WTC11 (cell line): ENCODE data around the gene HNRNPL. TPM values are rescaled to one million over a fixed set of nuclear protein-coding genes. Genes with fewer than 3 reads are reported as not detected.
"Not testable (repeated sequence)": the region's sequence is repeated elsewhere in the genome, so short reads cannot be mapped to it uniquely, and the experiment has no call there.

ENCODE experiments used
- ATAC-seq: fragments of 200-7000 bp; cut with Tn5 transposase; 2 replicates; pipeline ENCODE4 v1.10.0; 2021; ENCODE audit warnings: mild to moderate bottlenecking, moderate library complexity
- CTCF ChIA-PET: fragments of 300-600 bp; sonication (Branson Sonifier 250); formaldehyde crosslinking; loops from one replicate; lab custom pipeline; 2021; ENCODE audit warnings: antibody characterized with exemption; lab: Charles Lee
- POLR2A ChIA-PET: fragments of 350-600 bp; sonication (Branson Sonifier 250); formaldehyde crosslinking; loops from one replicate; lab custom pipeline; 2021; ENCODE audit warnings: antibody characterized with exemption; lab: Charles Lee
- DNase-seq: peaks from one replicate; pipeline ENCODE4 v3.0.0; 2021; ENCODE audit warnings: low spot score
- H3K27ac Mint-ChIP-seq: 2 replicates; pipeline ENCODE4 v1.8.0; 2021; ENCODE audit warnings: mixed read lengths
- H3K27me3 Mint-ChIP-seq: 2 replicates; pipeline ENCODE4 v1.8.0; 2021; ENCODE audit warnings: low read depth, mild to moderate bottlenecking, moderate library complexity, mixed read lengths
- H3K36me3 Mint-ChIP-seq: 2 replicates; pipeline ENCODE4 v1.8.0; 2021; ENCODE audit warnings: mixed read lengths
- H3K4me1 Mint-ChIP-seq: 2 replicates; pipeline ENCODE4 v1.8.0; 2022; ENCODE audit warnings: mixed read lengths
- H3K4me3 Mint-ChIP-seq: 2 replicates; pipeline ENCODE4 v1.8.0; 2021; ENCODE audit warnings: mild to moderate bottlenecking, moderate library complexity, mixed read lengths
- H3K9me3 Mint-ChIP-seq: 2 replicates; pipeline ENCODE4 v1.8.0; 2021; ENCODE audit warnings: mixed read lengths
- ARID4B ChIP-seq: sonication (generic); formaldehyde crosslinking; IDR thresholded peaks from 2 replicates; pipeline ENCODE4 v1.8.0; 2023; ENCODE audit warnings: missing genetic modification reagents, mild to moderate bottlenecking, borderline replicate concordance
- CDX4 ChIP-seq: fragments of 250-450 bp; sonication (Bioruptor Pico); IDR thresholded peaks from 2 replicates; pipeline ENCODE4 v1.9.0; 2021; ENCODE audit warnings: moderate library complexity, mild to moderate bottlenecking, inconsistent platforms, borderline replicate concordance
- FOXJ3 ChIP-seq: sonication (generic); formaldehyde crosslinking; IDR thresholded peaks from 2 replicates; pipeline ENCODE4 v1.9.0; 2021; ENCODE audit warnings: missing genetic modification reagents, mild to moderate bottlenecking, borderline replicate concordance
- FOXK1 ChIP-seq: sonication (generic); formaldehyde crosslinking; IDR thresholded peaks from 2 replicates; pipeline ENCODE4 v1.8.0; 2022; ENCODE audit warnings: mild to moderate bottlenecking, moderate library complexity, missing genetic modification reagents
- GABPB1 ChIP-seq: sonication (generic); formaldehyde crosslinking; IDR thresholded peaks from 2 replicates; pipeline ENCODE4 v1.8.1; 2023; ENCODE audit warnings: mild to moderate bottlenecking, missing genetic modification reagents
- GRHL2 ChIP-seq: fragments of 250-450 bp; sonication (Bioruptor Pico); IDR thresholded peaks from 2 replicates; pipeline ENCODE4 v1.8.0; 2022; ENCODE audit warnings: mild to moderate bottlenecking, moderate library complexity; ENCODE audit not compliant: insufficient replicate concordance, severe bottlenecking
- IRF2 ChIP-seq: sonication (generic); formaldehyde crosslinking; IDR thresholded peaks from 2 replicates; pipeline ENCODE4 v1.8.0; 2022; ENCODE audit warnings: low read depth, missing genetic modification reagents, borderline replicate concordance
- MYBL2 ChIP-seq: sonication (generic); formaldehyde crosslinking; IDR thresholded peaks from 2 replicates; pipeline ENCODE4 v1.8.1; 2023; ENCODE audit warnings: mild to moderate bottlenecking, moderate library complexity, missing genetic modification reagents
- NFYB ChIP-seq: sonication (generic); formaldehyde crosslinking; conservative IDR thresholded peaks from 2 replicates; pipeline ENCODE4 v1.8.0; 2022; ENCODE audit warnings: low read depth, missing genetic modification reagents
- ZBTB21 ChIP-seq: sonication (generic); formaldehyde crosslinking; IDR thresholded peaks from 2 replicates; pipeline ENCODE4 v1.8.1; 2023; ENCODE audit warnings: mild to moderate bottlenecking, missing genetic modification reagents, borderline replicate concordance
- ZNF138 ChIP-seq: sonication (generic); formaldehyde crosslinking; conservative IDR thresholded peaks from 2 replicates; pipeline ENCODE4 v1.8.1; 2022; ENCODE audit warnings: mild to moderate bottlenecking, moderate library complexity, missing genetic modification reagents
- ZNF317 ChIP-seq: sonication (generic); formaldehyde crosslinking; IDR thresholded peaks from 2 replicates; pipeline ENCODE4 v1.8.1; 2023; ENCODE audit warnings: low read depth, mild to moderate bottlenecking, moderate library complexity, missing genetic modification reagents, borderline replicate concordance
- total RNA-seq: library from RNA; stranded (reverse); gene quantifications from 3 replicates; pipeline ENCODE4 v1.2.3, GENCODE V29; 2021

The HNRNPL gene
- total RNA-seq, 1 experiment from 2014 or later: 779 TPM

- no peak for DNase-seq
- H3K9me3 Mint-ChIP-seq: peaks cover 8% of the 10 kb centered on the region
- H3K36me3 Mint-ChIP-seq: peaks cover 39% of the 10 kb centered on the region
- no peak overlapping the region for H3K27ac Mint-ChIP-seq
- POLR2A ChIA-PET: no interaction called here
- CTCF ChIA-PET: no interaction called here
- no peak for TF ChIP-seq GRHL2 (CRISPR knock-in tag)
- TF ChIP-seq FOXK1 (CRISPR knock-in tag): no peak
- TF ChIP-seq ZBTB21: no peak
- no peak for TF ChIP-seq IRF2
- no peak for TF ChIP-seq MYBL2
- TF ChIP-seq ARID4B: no peak
- no peak for TF ChIP-seq ZNF138 (CRISPR knock-in tag)
- TF ChIP-seq FOXJ3 (CRISPR knock-in tag): no peak
- no peak for TF ChIP-seq GABPB1 (CRISPR knock-in tag)
- ATAC-seq: no peak
- H3K4me1 Mint-ChIP-seq: peaks cover 6% of the 10 kb centered on the region
- H3K4me3 Mint-ChIP-seq: no peak overlapping the region
- H3K27me3 Mint-ChIP-seq: peaks cover 4% of the 10 kb centered on the region; the same call in 1 of the 2 replicates
Observed at GRCh38 chr19:38816131-38816750, 33.5 kb downstream of the HNRNPL start.

- ChIA-PET POLR2A (no interaction called here), CTCF (interaction anchor here (1.2 kb wide), 1 partner anchor 23 kb away, joined by 4 read pairs; no protein-coding TSS in a partner anchor)
- Mint-ChIP-seq H3K27ac (no peak overlapping the region), H3K36me3 (peaks cover 30% of the 10 kb centered on the region), H3K9me3 (no peaks in the 10 kb centered on the region), H3K27me3 (no peaks in the 10 kb centered on the region), H3K4me1 (peaks cover 6% of the 10 kb centered on the region), H3K4me3 (no peak overlapping the region)
- DNase-seq (no peak), ATAC-seq (peak; percentile 82)
- TF ChIP-seq ZBTB21 (no peak), ZNF317 (CRISPR knock-in tag) (no peak), CDX4 (CRISPR knock-in tag) (no peak), NFYB (peak; percentile 63; the same call in 1 of the 2 replicates)
Observed at GRCh38 chr19:38815059-38816001, 34.5 kb downstream of the HNRNPL start.

- peaks cover 23% of the 10 kb centered on the region for H3K36me3 Mint-ChIP-seq
- H3K27ac Mint-ChIP-seq, H3K27me3 Mint-ChIP-seq, ATAC-seq, H3K9me3 Mint-ChIP-seq, H3K4me3 Mint-ChIP-seq, DNase-seq, H3K4me1 Mint-ChIP-seq: not testable (repeated sequence)
- ChIA-PET POLR2A (interaction anchor here (0.6 kb wide), 1 partner anchor 104 kb away, joined by 7 read pairs; no protein-coding TSS in a partner anchor), CTCF (interaction anchor here (1.2 to 1.5 kb wide), 2 partner anchors 21 to 44 kb away, joined by 4 to 5 read pairs; no protein-coding TSS in a partner anchor)
Observed at GRCh38 chr19:38813932-38814331, 35.9 kb downstream of the HNRNPL start.
